H9 (cell line): ENCODE measurements around the gene AMDHD2. TPM values are rescaled to one million over a fixed set of nuclear protein-coding genes. Genes with fewer than 3 reads are reported as not detected.

Source experiments
- DNase-seq: peaks from one replicate; pipeline ENCODE4 v3.0.0-alpha.2; 2017
- H2AFZ ChIP-seq: one replicate; pipeline ENCODE4 v1.6.1; 2013; ENCODE audit warnings: mild to moderate bottlenecking, low read length, control low read depth, moderate library complexity
- H2AK5ac ChIP-seq: 2 replicates; pipeline ENCODE4 v1.6.1; 2013; ENCODE audit warnings: low read length, control low read depth, mixed read lengths; ENCODE audit not compliant: insufficient read length
- H2BK120ac ChIP-seq: one replicate; pipeline ENCODE4 v1.6.1; 2013; ENCODE audit warnings: low read depth, mild to moderate bottlenecking, low read length, control low read depth, inconsistent platforms; ENCODE audit not compliant: poor library complexity, severe bottlenecking
- H2BK12ac ChIP-seq: 2 replicates; pipeline ENCODE4 v1.6.1; 2013; ENCODE audit warnings: low read length, control low read depth, mixed read lengths, low read depth; ENCODE audit not compliant: insufficient read length
- H2BK15ac ChIP-seq: 2 replicates; pipeline ENCODE4 v1.6.1; 2013; ENCODE audit warnings: low read depth, low read length, control low read depth
- H2BK20ac ChIP-seq: one replicate; pipeline ENCODE4 v1.6.1; 2013; ENCODE audit warnings: low read depth, mild to moderate bottlenecking, low read length, control low read depth, inconsistent platforms; ENCODE audit not compliant: poor library complexity, severe bottlenecking
- H2BK5ac ChIP-seq: 2 replicates; pipeline ENCODE4 v1.6.1; 2013; ENCODE audit warnings: low read length, control low read depth, mixed read lengths; ENCODE audit not compliant: insufficient read length
- H3K14ac ChIP-seq: 2 replicates; pipeline ENCODE4 v1.6.1; 2013; ENCODE audit warnings: low read length, control low read depth; ENCODE audit not compliant: insufficient read depth
- H3K18ac ChIP-seq: 2 replicates; pipeline ENCODE4 v1.6.1; 2013; ENCODE audit warnings: low read depth, mild to moderate bottlenecking, mixed read lengths, low read length, control low read depth; ENCODE audit not compliant: insufficient read length
- H3K23ac ChIP-seq: 2 replicates; pipeline ENCODE4 v1.6.1; 2013; ENCODE audit warnings: low read length, control low read depth, mixed read lengths, low read depth; ENCODE audit not compliant: insufficient read length
- H3K23me2 ChIP-seq: 2 replicates; pipeline ENCODE4 v1.6.1; 2013; ENCODE audit warnings: low read depth, mild to moderate bottlenecking, mixed read lengths, low read length, control low read depth; ENCODE audit not compliant: insufficient read length, poor library complexity, severe bottlenecking
- H3K27ac ChIP-seq: 2 replicates; pipeline ENCODE4 v1.5.1; 2013; ENCODE audit warnings: low read length, control low read depth, mixed read lengths, low read depth; ENCODE audit not compliant: insufficient read length
- H3K27me3 ChIP-seq: 2 replicates; pipeline ENCODE4 v1.6.1; 2013; ENCODE audit warnings: low read length, control low read depth, inconsistent platforms; ENCODE audit not compliant: insufficient read depth
- H3K4ac ChIP-seq: 2 replicates; pipeline ENCODE4 v1.6.1; 2013; ENCODE audit warnings: low read depth, mild to moderate bottlenecking, control low read depth, inconsistent platforms, low read length, moderate library complexity
- H3K4me1 ChIP-seq: 2 replicates; pipeline ENCODE4 v1.6.1; 2013; ENCODE audit warnings: low read length, control low read depth, inconsistent platforms; ENCODE audit not compliant: insufficient read depth
- H3K4me2 ChIP-seq: 2 replicates; pipeline ENCODE4 v1.6.1; 2013; ENCODE audit warnings: low read length, control low read depth, mixed read lengths; ENCODE audit not compliant: insufficient read length, insufficient read depth
- H3K56ac ChIP-seq: 2 replicates; pipeline ENCODE4 v1.6.1; 2013; ENCODE audit warnings: low read depth, mild to moderate bottlenecking, mixed read lengths, low read length, control low read depth; ENCODE audit not compliant: insufficient read length
- H3K79me1 ChIP-seq: 2 replicates; pipeline ENCODE4 v1.6.1; 2013; ENCODE audit warnings: low read depth, mild to moderate bottlenecking, moderate library complexity, low read length, control low read depth, inconsistent platforms; ENCODE audit not compliant: insufficient read depth, poor library complexity, severe bottlenecking
- H3K79me2 ChIP-seq: 2 replicates; pipeline ENCODE4 v1.6.1; 2013; ENCODE audit warnings: low read length, control low read depth, inconsistent platforms; ENCODE audit not compliant: insufficient read depth
- H3K9ac ChIP-seq: 2 replicates; pipeline ENCODE4 v1.6.1; 2013; ENCODE audit warnings: low read length, control low read depth, mixed read lengths; ENCODE audit not compliant: insufficient read length; ENCODE audit errors: extremely low read depth
- H3K9me3 ChIP-seq: one replicate; pipeline ENCODE4 v1.6.1; 2013; ENCODE audit warnings: low read depth, low read length, inconsistent platforms; ENCODE audit not compliant: control insufficient read depth
- H3T11ph ChIP-seq: one replicate; pipeline ENCODE4 v1.6.1; 2013; ENCODE audit warnings: mild to moderate bottlenecking, low read length, control low read depth, inconsistent platforms
- H4K20me1 ChIP-seq: one replicate; pipeline ENCODE4 v1.6.1; 2013; ENCODE audit not compliant: control insufficient read depth, insufficient read length, insufficient read depth
- H4K5ac ChIP-seq: 2 replicates; pipeline ENCODE4 v1.6.1; 2013; ENCODE audit warnings: low read depth, mild to moderate bottlenecking, mixed read lengths, low read length, control low read depth; ENCODE audit not compliant: insufficient read length
- H4K8ac ChIP-seq: replicated peaks from 2 replicates; pipeline ENCODE4 v1.6.1; 2013; ENCODE audit warnings: low read length, control low read depth, mixed read lengths, low read depth; ENCODE audit not compliant: insufficient read length
- H4K91ac ChIP-seq: 2 replicates; pipeline ENCODE4 v1.6.1; 2013; ENCODE audit warnings: low read depth, mild to moderate bottlenecking, moderate library complexity, mixed read lengths, low read length, control low read depth; ENCODE audit not compliant: insufficient read length
- H3K27ac Mint-ChIP-seq, 3 experiments: 2 replicates in 2 of 3; 3 replicates in 1 of 3; pipeline ENCODE4 v1.8.0; 2020 to 2021; ENCODE audit warnings: mixed read lengths in 3 of 3, mild to moderate bottlenecking in 1 of 3, moderate library complexity in 1 of 3
- H3K27me3 Mint-ChIP-seq: 2 replicates; pipeline ENCODE4 v1.8.0; 2021; ENCODE audit warnings: low read depth, mild to moderate bottlenecking, moderate library complexity, mixed read lengths
- H3K36me3 Mint-ChIP-seq, 3 experiments: 2 replicates in 2 of 3; 3 replicates in 1 of 3; pipeline ENCODE4 v1.8.0; 2020 to 2021; ENCODE audit warnings: low read depth in 3 of 3, mixed read lengths in 3 of 3; ENCODE audit not compliant: insufficient read depth in 1 of 3
- H3K4me1 Mint-ChIP-seq, 2 experiments: 2 replicates each; pipeline ENCODE4 v1.8.0; 2020; ENCODE audit warnings: mixed read lengths in 2 of 2
- H3K4me3 Mint-ChIP-seq, 2 experiments: 2 replicates in 1 of 2; 3 replicates in 1 of 2; pipeline ENCODE4 v1.8.0; 2020 to 2021; ENCODE audit warnings: mild to moderate bottlenecking in 2 of 2, mixed read lengths in 2 of 2, moderate library complexity in 1 of 2
- H3K9me3 Mint-ChIP-seq, 2 experiments: 2 replicates in 1 of 2; 3 replicates in 1 of 2; pipeline ENCODE4 v1.8.0; 2020; ENCODE audit warnings: mild to moderate bottlenecking in 2 of 2, mixed read lengths in 2 of 2, moderate library complexity in 1 of 2
- WGBS: extraction: QIAGEN DNeasy Blood & Tissue Kit; methylation state at CpG from one replicate; pipeline ENCODE4 v1.1.7; 2013; ENCODE audit warnings: missing lambda C conversion rate, low lambda C conversion rate, mixed read lengths; ENCODE audit not compliant: insufficient read length; ENCODE audit errors: extremely low coverage; 5-methylcytosine and 5-hydroxymethylcytosine counted together
- total RNA-seq: library from RNA; stranded (reverse); gene quantifications from 2 replicates; pipeline ENCODE4 v1.2.1, GENCODE V29; 2021
- TF ChIP-seq, protein P1 (sequence below): fragments of 200-600 bp; sonication (generic); conservative IDR thresholded peaks from 3 replicates; pipeline ENCODE4 v1.8.0; 2021; ENCODE audit warnings: antibody characterized with exemption, mild to moderate bottlenecking

Gene AMDHD2
- total RNA-seq, 1 experiment from 2014 or later, result 61.5 TPM

DNA sequence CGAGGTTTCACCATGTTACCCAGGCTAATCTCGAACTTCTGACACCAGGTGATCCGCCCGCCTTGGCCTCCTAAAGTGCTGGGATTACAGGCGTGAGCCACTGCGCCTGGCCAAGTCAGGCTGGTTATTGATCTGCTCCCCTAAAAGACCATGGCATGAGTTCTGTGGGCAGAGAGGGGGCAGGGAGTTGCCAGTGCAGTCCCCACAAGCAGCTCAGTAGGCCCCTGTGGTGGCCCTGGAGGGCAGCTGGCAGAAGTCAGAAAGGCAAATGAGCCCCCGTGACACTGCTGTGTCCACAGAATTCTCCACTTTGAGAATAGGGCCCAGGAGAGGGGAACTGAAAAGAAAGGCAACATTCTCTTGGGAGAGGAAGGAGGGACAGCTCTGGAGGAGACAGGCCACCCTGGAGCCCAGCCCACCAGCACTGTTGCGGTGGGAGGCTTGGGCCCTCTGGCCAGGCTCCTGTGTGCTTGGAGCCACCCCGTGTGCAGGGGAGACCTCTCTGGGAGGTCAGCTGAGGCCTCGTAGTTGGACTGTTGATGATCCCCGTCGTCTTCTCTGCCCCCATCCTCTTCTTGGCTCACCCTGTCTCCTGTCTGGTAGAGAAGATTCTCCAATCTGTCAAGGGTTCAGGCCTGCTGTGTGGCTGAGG lies 2.1 kb upstream of the AMDHD2 start:
- H2BK20ac ChIP-seq, result no peak overlapping the region
- no peaks in the 10 kb centered on the region for H4K20me1 ChIP-seq
- Mint-ChIP-seq H3K4me3 (peak overlapping the region in 1 of 2 experiments; percentile 23; a peak in 1 of 5 replicates), H3K9me3 (no peaks in the 10 kb centered on the region; a peak in 1 of 5 replicates), H3K4me1 (peaks cover 28 to 37% of the 10 kb centered on the region in 2 experiments), H3K27ac (no peak overlapping the region; a peak in 1 of 7 replicates), H3K36me3 (peaks cover 5 to 24% (median 18%) of the 10 kb centered on the region in 3 experiments; a peak in 6 of 7 replicates), H3K27me3 (no peaks in the 10 kb centered on the region; the same call in 1 of the 2 replicates)
- no peak overlapping the region for H2AFZ ChIP-seq
- no peak overlapping the region for H3K4me2 ChIP-seq
- H3K79me2 ChIP-seq, result peaks cover 36% of the 10 kb centered on the region; the same call in 1 of the 2 replicates
- H2BK5ac ChIP-seq, result no peak overlapping the region
- H3K9me3 ChIP-seq, result no peaks in the 10 kb centered on the region
- TF ChIP-seq, protein P1, sequence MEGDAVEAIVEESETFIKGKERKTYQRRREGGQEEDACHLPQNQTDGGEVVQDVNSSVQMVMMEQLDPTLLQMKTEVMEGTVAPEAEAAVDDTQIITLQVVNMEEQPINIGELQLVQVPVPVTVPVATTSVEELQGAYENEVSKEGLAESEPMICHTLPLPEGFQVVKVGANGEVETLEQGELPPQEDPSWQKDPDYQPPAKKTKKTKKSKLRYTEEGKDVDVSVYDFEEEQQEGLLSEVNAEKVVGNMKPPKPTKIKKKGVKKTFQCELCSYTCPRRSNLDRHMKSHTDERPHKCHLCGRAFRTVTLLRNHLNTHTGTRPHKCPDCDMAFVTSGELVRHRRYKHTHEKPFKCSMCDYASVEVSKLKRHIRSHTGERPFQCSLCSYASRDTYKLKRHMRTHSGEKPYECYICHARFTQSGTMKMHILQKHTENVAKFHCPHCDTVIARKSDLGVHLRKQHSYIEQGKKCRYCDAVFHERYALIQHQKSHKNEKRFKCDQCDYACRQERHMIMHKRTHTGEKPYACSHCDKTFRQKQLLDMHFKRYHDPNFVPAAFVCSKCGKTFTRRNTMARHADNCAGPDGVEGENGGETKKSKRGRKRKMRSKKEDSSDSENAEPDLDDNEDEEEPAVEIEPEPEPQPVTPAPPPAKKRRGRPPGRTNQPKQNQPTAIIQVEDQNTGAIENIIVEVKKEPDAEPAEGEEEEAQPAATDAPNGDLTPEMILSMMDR, result no peak
- no peak overlapping the region for H4K91ac ChIP-seq
- no peak overlapping the region for H3K18ac ChIP-seq
- no peak overlapping the region for H3K9ac ChIP-seq
- peaks cover 9% of the 10 kb centered on the region for H3K79me1 ChIP-seq
- no peaks in the 10 kb centered on the region for H3K4me1 ChIP-seq
- no peak overlapping the region for H4K8ac ChIP-seq
- no peak for DNase-seq
- H3K4ac ChIP-seq, result no peak overlapping the region
- no peak overlapping the region for H3K27ac ChIP-seq
- no peak overlapping the region for H2BK120ac ChIP-seq
- H3K23ac ChIP-seq, result no peak overlapping the region
- WGBS, result no CpG with 5 or more reads among the region's 12 CpGs
- H3K56ac ChIP-seq, result no peak overlapping the region
- H2AK5ac ChIP-seq, result no peak overlapping the region
- no peaks in the 10 kb centered on the region for H3K27me3 ChIP-seq
- no peak overlapping the region for H3K14ac ChIP-seq
- no peak overlapping the region for H4K5ac ChIP-seq
- no peak overlapping the region for H2BK15ac ChIP-seq
- H3K23me2 ChIP-seq, result peaks cover 19% of the 10 kb centered on the region
- no peak overlapping the region for H2BK12ac ChIP-seq
- no peak overlapping the region for H3T11ph ChIP-seq
